Superior temporal gyrus (tissue), 1 donor: Measurements from ENCODE around the gene PAQR3.
A peak's percentile ranks its signal among the peaks of the same experiment; 100 is the strongest.
"Not testable (repeated sequence)": the region's sequence is repeated elsewhere in the genome, so short reads cannot be mapped to it uniquely, and the experiment has no call there.

Experiments used
- DNase-seq: peaks from one replicate; pipeline ENCODE4 v3.0.0-alpha.2; 2016; ENCODE audit errors: extremely low spot score

PAQR3 gene

GRCh38 chr4:78926826-78927225 is 12.4 kb downstream of the PAQR3 start:
- DNase-seq, result no peak

DNA sequence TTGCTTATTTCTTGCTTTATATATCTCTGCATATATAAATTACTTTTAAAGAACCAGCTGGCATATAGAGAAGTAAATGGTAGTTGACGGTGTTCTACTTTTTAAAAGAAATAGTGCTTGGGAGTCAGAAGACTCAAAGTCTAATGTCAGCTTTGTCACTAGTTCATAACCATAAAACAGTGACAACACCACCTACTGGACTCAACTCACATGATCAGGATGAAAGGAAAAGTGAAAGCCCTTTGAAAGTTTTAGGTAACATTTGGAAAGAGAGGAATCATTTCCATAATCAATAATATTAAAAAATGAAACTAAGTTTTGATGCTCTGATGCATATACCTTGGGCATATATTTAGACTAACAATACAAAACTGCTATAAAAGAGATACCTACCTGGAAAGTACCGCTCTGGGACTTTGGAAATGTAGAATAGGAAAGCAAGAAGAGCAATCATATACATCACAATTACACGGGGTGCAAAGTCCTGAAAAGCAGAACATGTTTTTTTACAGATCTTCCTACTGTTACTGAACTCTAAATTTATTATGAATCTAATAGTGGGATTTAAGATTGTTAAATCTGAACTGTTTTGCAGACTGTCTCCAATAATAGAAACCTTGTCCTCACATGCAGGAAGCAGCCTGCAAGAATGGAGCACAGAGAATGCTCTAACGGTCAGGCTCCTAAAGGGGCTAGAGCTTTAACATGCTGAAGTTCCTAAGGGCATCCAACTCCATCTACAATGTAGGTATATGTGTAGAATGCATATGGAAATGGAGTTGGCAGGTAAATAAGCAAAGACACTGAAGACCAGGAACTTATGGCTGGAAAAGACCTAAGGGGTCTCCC is 15.6 kb downstream of the PAQR3 start:
- DNase-seq, result no peak

- no peak for DNase-seq
Observed at GRCh38 chr4:78922207-78922606, 17.0 kb downstream of the PAQR3 start.

GRCh38 chr4:78910612-78911011 is 28.6 kb downstream of the PAQR3 start:
- DNase-seq, result no peak

GRCh38 chr4:78908974-78909373 is 30.3 kb downstream of the PAQR3 start:
- not testable (repeated sequence) for DNase-seq

DNA sequence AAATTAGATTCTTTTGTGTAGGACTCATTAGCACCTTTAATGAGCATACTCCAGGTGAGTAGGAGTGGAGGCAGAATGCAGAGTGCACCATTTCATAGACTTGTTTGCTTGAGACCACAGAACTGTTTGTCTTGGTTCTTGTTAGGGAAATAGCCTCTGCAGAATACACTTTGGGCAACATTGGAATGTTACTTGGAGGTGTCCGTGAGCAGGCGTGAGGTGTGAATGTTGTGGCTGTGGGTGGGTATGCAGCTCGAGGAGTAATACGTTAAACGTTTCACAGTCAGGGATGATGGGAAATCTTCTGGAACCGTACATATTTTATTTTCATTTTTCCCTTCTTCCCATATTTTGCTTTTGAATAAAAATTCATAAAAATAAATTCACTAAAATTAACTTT is 31.6 kb downstream of the PAQR3 start:
- no peak for DNase-seq

- DNase-seq, result no peak
Observed at GRCh38 chr4:78904143-78904542, 35.1 kb downstream of the PAQR3 start.

DNA sequence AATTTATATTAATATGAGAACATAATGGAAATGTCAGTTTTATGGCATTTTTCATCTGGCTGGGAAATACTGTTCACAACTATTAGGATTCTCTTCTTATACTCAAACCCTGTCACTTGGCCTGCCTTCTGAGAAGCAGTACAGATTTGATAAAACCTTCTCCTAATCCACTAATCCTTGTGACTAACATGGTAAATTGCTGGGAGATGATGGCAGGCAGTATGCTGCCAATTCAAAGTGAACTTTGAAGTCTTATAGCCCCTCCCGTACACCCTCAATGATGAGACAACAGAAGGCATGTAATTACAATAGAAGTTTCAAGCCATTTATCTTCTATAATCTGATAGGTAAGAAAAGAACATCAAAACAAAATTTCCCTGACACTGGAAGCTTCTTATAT is 36.9 kb downstream of the PAQR3 start:
- DNase-seq, result no peak

DNA sequence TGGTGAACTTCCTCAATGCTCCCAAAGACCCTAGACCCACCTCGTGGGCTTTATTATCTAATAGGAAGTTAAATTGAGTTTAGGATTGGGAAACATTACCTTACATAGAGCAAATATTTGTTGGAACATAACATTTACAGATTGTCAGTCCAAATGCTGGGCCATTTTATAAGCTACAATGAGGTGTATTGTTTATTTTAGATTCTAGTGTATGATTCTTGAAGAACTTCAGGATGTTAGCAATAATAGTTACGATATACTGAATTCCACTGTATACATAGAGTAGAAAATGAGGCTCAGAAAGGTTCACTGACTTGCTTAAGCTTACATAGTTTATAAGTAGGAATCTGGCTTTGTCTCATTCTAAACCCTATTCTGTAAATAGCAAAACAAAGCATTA is 37.4 kb downstream of the PAQR3 start:
- no peak for DNase-seq

GRCh38 chr4:78899302-78899701 is 39.9 kb downstream of the PAQR3 start:
- no peak for DNase-seq

DNA sequence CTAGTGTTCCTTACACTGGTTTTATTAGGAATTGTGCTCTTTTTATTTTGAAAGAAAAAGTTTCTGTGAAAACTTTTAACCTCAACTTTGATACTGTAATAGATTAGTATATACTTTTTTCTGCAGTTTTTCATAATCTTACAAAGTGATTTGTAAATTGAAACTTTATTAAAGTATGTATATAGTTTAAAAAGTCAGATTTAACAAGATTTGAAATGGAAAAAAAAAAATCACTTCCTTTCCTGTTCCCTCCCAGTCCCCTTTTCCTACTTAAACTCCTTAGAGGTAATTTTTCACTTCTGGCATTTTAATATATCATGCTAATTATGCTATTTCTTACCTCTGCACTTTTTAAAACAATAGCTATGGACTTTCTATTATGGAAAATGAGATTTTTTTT is 49.3 kb downstream of the PAQR3 start:
- no peak for DNase-seq

DNA sequence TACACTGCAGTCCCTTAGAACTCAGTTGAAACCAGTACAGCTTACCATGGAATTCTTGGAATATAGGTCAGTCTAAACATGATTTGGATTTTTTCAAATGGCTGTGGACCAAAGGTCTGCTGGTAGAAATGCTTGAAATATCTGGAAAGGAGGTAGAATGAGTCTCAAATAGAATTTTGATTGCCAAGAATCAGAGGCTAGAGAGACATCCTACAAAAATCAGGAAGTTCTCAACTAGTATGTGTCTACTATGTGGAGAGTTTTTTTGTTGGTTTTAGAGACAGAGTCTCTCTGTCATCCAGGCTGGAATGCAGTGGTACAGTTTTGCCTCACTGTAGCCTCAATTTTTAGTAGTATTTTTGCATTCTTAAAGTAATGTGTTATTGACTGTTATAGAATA is 53.6 kb downstream of the PAQR3 start:
- no peak for DNase-seq

- no peak for DNase-seq
Observed at GRCh38 chr4:78880874-78881492, 58.3 kb downstream of the PAQR3 start.

DNA sequence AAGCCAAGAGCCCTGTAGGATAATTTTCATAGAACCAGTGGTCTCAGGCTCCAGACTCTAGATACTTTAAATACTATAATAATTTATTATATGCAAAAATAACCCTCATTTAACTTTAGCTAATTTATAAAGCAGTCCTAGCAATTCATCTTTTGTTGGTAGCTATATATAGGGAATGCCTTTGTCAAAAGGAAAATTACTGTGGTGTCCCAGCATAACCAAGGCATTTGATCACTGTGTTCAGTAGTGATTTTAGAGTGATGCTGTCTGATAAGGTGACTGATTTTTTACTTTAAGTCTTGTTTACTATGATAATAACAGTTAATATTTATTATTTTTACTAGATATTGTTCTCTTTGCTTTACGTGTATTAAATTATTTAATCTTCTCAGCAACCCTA is 61.2 kb downstream of the PAQR3 start:
- DNase-seq, result no peak

GRCh38 chr4:78876568-78877320 is 62.5 kb downstream of the PAQR3 start:
- DNase-seq, result no peak

- no peak for DNase-seq
Observed at GRCh38 chr4:78870056-78870455, 69.2 kb downstream of the PAQR3 start.

DNA sequence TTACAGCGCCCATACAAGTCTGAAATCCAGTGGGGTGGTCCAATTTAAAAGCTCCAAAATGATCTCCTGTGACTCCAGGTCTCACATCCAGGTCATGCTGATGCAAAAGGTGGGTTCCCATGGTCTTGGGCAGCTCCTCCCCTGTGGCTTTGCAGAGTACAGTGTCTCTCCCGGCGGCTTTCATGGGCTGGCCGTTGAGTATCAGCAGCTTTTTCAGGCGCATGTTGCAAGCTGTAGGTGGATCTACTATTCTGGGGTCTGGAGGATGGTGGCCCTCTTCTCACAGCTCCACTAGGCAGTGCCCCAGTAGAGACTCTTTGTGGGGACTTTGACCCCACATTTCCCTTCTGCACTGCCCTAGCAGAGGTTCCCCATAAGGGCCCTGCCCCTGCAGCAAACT is 70.5 kb downstream of the PAQR3 start:
- DNase-seq, result not testable (repeated sequence)

GRCh38 chr4:78865451-78865850 is 73.8 kb downstream of the PAQR3 start:
- DNase-seq, result no peak

DNA sequence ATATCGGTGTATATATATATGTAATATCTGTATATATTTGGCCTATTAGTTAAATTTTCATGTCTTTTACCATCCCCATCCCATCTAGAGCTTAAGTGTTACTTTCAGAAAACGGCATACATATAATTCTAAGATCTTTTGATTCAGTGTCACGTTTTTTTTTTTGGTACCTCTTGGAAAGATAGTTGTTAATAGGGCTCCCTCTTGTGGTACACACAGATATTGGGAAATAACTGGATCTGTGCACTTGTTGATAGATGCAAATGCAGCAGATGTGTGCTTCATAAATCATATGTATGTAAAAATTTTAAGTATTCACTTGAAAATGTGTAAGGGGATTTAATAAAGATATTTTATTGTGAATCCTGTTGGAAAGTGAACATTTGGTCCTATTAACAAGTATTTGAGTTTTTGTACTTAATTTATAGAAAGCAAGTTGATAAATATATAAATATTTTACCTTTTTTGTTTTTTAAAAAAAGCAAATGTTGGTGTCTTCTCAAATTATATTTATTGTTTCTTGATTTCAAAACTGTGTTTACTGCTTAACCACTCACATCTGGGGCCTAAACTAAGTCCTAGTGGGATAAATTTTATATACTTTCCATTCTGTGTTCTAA is 74.7 kb downstream of the PAQR3 start:
- peak; percentile 92 for DNase-seq

GRCh38 chr4:78863991-78864390 is 75.2 kb downstream of the PAQR3 start:
- DNase-seq, result no peak

- no peak for DNase-seq
Observed at GRCh38 chr4:78863254-78863869, 75.9 kb downstream of the PAQR3 start.

DNA sequence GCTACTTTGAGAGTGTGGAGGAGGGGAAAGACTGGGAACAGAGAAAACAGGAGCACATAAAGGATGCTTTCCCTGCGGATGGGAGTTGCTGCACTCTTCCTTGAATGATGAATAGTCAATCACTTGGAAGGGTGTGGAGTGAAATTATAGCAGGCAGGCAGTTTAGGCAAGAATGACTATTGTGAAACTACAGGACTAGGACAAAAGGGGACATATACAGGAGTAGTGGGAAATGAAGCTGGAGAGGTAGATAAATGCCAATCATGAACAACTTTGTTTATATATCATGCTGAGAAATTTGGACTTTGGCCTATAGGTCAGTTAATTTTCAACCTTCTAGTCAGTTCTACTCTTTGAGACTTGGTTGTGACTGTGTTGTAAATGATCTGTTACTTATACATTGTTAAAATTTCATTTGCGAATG is 76.9 kb downstream of the PAQR3 start:
- DNase-seq, result no peak
